ENCODE data around the gene SPIRE2. TPM values are rescaled to one million over a fixed set of nuclear protein-coding genes. Genes with fewer than 3 reads are reported as not detected.
A peak's percentile ranks its signal among the peaks of the same experiment; 100 is the strongest.

The SPIRE2 gene
- total and polyA plus RNA-seq, 2 of the 13 experiments (the other 11 are each of a cell fraction or from before 2014, with no cell fraction given), result 13.3 to 37.5 TPM

- TF ChIP-seq ZBTB2 (CRISPR knock-in tag; IDR thresholded peaks at IDR 0.05; ENCODE audit: low read depth) (no peak), KDM6A (CRISPR knock-in tag; IDR thresholded peaks at IDR 0.05; ENCODE audit: low read depth) (no peak), ZNF17 (CRISPR knock-in tag; IDR thresholded peaks at IDR 0.05) (no peak), PCBP2 (optimal IDR thresholded peaks at IDR 0.05; ENCODE audit: low read depth, low read length, poor library complexity, severe bottlenecking) (no peak), HOXD1 (CRISPR knock-in tag; IDR thresholded peaks at IDR 0.05) (no peak), ELF1 (CRISPR knock-in tag; IDR thresholded peaks at IDR 0.05) (no peak; the same call in 1 of the 2 replicates), CEBPB (IDR thresholded peaks at IDR 0.05; ENCODE audit: borderline replicate concordance, low read depth, low read length) (no peak)
- TF ChIP-seq, protein P1, sequence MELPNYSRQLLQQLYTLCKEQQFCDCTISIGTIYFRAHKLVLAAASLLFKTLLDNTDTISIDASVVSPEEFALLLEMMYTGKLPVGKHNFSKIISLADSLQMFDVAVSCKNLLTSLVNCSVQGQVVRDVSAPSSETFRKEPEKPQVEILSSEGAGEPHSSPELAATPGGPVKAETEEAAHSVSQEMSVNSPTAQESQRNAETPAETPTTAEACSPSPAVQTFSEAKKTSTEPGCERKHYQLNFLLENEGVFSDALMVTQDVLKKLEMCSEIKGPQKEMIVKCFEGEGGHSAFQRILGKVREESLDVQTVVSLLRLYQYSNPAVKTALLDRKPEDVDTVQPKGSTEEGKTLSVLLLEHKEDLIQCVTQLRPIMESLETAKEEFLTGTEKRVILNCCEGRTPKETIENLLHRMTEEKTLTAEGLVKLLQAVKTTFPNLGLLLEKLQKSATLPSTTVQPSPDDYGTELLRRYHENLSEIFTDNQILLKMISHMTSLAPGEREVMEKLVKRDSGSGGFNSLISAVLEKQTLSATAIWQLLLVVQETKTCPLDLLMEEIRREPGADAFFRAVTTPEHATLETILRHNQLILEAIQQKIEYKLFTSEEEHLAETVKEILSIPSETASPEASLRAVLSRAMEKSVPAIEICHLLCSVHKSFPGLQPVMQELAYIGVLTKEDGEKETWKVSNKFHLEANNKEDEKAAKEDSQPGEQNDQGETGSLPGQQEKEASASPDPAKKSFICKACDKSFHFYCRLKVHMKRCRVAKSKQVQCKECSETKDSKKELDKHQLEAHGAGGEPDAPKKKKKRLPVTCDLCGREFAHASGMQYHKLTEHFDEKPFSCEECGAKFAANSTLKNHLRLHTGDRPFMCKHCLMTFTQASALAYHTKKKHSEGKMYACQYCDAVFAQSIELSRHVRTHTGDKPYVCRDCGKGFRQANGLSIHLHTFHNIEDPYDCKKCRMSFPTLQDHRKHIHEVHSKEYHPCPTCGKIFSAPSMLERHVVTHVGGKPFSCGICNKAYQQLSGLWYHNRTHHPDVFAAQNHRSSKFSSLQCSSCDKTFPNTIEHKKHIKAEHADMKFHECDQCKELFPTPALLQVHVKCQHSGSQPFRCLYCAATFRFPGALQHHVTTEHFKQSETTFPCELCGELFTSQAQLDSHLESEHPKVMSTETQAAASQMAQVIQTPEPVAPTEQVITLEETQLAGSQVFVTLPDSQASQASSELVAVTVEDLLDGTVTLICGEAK (IDR thresholded peaks at IDR 0.05), result no peak
- TF ChIP-seq, protein P1 (CRISPR knock-in tag; IDR thresholded peaks at IDR 0.05), result no peak
- TF ChIP-seq, protein P2, sequence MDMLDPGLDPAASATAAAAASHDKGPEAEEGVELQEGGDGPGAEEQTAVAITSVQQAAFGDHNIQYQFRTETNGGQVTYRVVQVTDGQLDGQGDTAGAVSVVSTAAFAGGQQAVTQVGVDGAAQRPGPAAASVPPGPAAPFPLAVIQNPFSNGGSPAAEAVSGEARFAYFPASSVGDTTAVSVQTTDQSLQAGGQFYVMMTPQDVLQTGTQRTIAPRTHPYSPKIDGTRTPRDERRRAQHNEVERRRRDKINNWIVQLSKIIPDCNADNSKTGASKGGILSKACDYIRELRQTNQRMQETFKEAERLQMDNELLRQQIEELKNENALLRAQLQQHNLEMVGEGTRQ (IDR thresholded peaks at IDR 0.05; ENCODE audit: low read depth, low read length), result no peak
- TF ChIP-seq, protein P2 (CRISPR knock-in tag; IDR thresholded peaks at IDR 0.05; ENCODE audit: borderline replicate concordance), result no peak
- TF ChIP-seq, protein P3, sequence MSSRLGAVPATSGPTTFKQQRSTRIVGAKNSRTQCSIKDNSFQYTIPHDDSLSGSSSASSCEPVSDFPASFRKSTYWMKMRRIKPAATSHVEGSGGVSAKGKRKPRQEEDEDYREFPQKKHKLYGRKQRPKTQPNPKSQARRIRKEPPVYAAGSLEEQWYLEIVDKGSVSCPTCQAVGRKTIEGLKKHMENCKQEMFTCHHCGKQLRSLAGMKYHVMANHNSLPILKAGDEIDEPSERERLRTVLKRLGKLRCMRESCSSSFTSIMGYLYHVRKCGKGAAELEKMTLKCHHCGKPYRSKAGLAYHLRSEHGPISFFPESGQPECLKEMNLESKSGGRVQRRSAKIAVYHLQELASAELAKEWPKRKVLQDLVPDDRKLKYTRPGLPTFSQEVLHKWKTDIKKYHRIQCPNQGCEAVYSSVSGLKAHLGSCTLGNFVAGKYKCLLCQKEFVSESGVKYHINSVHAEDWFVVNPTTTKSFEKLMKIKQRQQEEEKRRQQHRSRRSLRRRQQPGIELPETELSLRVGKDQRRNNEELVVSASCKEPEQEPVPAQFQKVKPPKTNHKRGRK (CRISPR knock-in tag; IDR thresholded peaks at IDR 0.05), result no peak
- TF ChIP-seq, protein P4, sequence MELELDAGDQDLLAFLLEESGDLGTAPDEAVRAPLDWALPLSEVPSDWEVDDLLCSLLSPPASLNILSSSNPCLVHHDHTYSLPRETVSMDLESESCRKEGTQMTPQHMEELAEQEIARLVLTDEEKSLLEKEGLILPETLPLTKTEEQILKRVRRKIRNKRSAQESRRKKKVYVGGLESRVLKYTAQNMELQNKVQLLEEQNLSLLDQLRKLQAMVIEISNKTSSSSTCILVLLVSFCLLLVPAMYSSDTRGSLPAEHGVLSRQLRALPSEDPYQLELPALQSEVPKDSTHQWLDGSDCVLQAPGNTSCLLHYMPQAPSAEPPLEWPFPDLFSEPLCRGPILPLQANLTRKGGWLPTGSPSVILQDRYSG (CRISPR knock-in tag; IDR thresholded peaks at IDR 0.05), result peak; percentile 26; the same call in 1 of the 2 replicates
These were observed 684 bp upstream of the SPIRE2 start (continued) for GRCh38 chr16:89827383-89828198.

All from HepG2 (cell line).